DMS153 treated with DMSO at 0.1 percent for 48 hours (cell line): ENCODE results near the gene GCHFR.

Source experiments
- DNase-seq: peaks from one replicate; lab custom pipeline; 2025; ENCODE audit not compliant: unreplicated experiment; lab: John Stamatoyannopoulos, UW

Gene GCHFR

GRCh38 chr15:40775740-40776536 lies 12.1 kb downstream of the GCHFR start:
- DNase-seq = no peak

DNA sequence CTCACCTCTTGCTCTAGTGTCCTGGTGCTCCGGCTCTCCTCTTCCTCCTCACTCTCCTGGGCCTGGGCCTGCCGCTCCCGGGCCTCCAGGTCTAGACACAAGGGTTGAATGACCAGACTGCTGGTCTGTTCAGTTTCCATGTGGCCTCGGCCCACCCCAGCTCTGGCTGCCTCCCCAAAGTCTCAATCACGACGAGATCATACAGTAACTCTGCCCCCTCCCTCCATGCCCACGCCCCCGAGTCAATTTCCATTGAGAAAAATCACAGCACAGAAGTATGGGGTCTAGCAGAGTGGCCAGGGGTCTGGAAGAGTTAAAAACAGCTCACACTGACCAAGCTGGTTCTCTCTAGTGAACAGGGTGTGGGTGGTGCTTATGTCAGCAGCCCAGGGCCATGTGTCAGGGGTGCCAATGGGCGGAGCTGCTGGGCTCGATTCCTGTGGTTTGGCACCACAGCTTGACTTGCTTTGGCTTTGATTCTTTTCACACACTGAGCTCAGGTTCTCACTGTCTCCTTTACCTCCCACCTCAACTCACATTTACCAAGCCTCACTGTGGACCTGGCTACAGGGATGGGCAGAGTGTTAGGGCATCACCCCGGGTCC lies 12.8 kb downstream of the GCHFR start:
- DNase-seq = no peak

- no peak for DNase-seq
Observed at GRCh38 chr15:40782609-40783227, 18.9 kb downstream of the GCHFR start.

DNA sequence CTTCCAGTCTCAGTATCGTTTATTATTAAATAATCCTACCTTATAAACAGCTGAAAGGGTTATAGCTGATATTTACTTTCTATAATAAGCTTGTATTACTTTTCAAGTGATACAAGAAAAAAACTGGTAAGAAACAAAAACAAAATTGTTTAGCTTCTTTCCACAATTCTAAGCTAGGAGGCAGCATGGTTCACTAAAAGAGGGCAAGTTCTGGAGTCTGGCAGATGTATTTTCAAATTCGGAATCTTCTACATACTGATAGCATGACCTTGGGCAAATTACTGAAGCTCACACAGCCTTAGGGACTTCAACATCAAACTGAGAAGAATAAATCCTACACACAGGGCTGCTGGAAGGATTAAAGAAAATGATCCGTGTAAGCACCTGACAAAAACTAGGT lies 21.3 kb downstream of the GCHFR start:
- no peak for DNase-seq

- no peak for DNase-seq
Observed at GRCh38 chr15:40785814-40786213, 21.9 kb downstream of the GCHFR start.

- DNase-seq = peak; percentile 80
Observed at GRCh38 chr15:40787344-40787841, 23.5 kb downstream of the GCHFR start.

- DNase-seq = no peak
Observed at GRCh38 chr15:40787991-40788390, 24.1 kb downstream of the GCHFR start.

DNA sequence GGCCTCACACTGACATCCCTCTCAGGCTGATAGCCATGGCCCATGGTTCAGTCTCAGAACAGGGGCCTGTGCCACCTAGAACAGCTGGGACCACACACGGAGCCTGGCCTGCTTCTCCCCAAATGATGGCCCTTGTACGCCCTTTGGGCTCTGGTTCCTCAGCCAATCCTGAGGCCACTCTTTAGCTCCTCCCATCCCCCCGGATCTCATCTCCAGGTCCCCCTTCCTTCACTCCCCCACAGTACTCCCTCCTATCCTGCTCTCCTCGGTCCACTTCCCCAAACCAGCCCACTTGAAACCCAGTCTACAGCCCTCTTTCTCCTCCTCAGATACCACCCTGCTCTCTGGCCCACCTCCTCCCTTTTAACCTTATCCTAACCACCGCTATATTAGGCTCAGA lies 25.3 kb downstream of the GCHFR start:
- DNase-seq = no peak

DNA sequence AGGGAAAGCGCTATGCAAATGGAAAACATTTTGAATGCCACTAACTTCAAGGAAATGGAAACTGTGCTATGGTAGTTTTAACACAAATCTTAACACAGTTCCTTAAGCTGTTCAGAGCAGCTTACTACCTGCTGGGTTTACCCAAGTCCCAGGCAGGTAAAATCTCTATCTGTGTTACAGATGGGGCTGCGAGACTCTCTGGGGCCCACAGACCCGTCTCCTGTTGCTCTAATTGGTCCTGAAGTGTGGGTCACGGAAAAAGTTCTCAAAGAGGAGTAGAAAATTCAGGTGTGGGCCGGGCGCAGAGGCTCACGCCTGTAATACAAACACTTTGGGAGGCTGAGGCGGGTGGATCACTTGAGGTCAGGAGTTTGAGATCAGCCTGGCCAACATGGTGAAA lies 26.1 kb downstream of the GCHFR start:
- DNase-seq = no peak

DNA sequence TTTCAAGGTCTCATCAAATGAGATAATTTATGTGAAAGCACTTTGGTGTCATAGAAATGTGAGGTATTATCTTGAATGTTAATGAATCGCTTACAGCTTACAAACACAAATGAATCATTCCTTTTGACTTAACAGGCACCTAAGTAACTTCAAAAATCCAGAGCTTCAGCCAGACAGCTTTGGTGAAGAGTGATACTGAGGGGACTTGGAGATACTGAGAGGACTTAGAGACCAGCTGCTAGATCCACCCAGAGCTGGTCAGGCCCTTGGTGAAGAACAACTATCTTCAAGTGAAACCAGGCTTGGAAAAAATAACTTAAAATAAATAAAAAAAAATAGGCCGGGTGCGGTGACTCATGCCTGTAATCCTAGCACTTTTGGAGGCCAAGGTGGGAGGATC lies 26.9 kb downstream of the GCHFR start:
- DNase-seq = no peak

- no peak for DNase-seq
Observed at GRCh38 chr15:40792394-40792793, 28.5 kb downstream of the GCHFR start.

- peak; percentile 2 for DNase-seq
Observed at GRCh38 chr15:40793216-40793989, 29.5 kb downstream of the GCHFR start.

- DNase-seq = no peak
Observed at GRCh38 chr15:40796041-40796440, 32.2 kb downstream of the GCHFR start.

GRCh38 chr15:40796512-40796911 lies 32.6 kb downstream of the GCHFR start:
- DNase-seq = no peak

GRCh38 chr15:40799523-40799922 lies 35.7 kb downstream of the GCHFR start:
- DNase-seq = no peak

DNA sequence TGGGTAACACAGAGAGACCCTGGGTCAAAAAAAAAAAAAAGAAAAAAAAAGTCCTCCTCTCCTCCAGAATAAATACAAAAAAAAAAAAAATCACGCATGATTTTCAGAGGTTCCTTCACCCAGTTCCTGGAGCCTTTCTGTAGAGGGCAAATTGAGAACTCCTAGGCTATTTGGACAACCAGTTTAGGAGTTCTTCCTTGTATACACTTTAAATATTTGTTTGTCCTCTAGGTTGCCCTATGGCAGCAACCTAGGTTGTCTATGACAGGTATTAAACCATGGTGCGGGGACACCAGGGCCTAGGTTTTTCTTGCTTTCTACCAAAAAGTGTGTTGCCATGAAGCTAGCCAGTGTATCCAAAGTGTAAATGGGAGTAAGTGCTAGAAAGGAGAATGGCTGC lies 39.2 kb downstream of the GCHFR start:
- no peak for DNase-seq

DNA sequence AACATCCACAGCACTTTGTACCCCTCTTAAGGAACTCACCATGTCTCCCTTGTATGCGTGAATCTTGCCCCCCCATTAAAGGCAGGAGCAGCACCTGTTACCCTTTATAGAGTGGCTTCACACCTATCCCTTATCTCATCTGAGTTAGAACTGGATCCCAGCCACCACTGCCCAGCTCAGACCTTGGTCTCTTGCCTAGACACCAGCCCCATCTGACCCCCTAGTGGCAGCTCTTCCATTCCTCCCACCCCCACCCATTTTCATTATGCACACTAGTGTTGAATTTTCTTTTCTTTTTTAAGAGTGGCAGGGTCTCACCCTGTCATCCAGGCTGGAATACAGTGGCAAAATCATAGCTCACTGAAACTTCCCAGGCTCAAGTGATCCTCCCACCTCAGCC lies 39.8 kb downstream of the GCHFR start:
- DNase-seq = no peak

DNA sequence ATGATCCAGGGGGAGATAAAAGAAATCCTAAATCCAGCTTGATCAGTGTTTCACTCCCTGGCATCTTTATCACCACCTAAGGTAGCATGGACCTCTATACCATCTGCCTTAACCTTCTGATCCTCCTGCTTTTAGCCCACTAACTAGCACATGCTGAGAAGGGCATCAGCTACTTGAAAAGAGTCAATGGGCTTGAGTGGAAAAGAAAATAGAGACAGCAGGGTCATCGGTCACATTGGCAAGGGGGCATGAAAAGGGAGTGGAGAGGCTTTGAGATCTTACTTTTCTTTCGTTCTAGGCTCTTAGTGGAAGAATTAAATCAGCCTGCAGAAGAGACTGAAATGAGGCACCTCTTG lies 42.8 kb downstream of the GCHFR start:
- DNase-seq = no peak

DNA sequence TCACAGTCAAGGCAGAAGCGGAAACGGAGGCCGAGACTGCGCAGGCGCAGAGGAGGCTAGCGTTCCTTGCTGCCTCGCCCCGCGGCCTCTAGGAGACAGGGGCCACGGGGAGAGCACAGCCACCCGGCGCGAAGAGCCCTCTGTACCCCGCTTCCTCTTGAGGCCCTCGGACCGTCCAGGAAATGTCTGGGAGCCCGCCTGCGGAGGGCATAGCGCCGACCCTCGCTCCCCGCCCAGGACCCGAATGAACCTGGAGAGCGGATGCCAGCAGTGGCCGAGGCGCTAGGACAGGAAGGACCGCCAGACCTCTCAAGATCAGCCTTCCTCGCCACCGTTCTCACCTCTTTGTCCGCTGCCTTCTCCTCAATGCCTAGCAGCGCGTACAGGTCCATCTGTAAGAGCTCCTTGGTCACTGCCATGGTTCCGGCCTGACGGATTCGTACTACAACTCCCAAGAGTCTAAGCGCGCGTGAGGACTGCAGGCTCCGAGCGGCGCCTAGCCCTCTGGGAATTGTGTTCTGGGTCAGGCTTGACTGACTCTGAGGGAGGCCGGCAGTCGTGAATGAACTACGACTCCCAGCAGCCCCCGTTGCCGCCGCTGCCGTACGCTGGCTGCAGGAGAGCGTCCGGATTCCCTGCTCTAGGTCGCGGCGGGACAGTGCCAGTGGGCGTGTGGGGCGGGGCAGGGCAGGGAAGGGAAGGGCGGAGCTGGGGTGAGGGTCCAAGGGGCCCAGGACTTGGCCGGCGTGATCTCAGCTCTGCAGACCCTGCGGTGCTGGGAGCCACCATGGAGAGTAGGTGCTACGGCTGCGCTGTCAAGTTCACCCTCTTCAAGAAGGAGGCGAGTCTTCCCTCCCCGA lies 43.4 kb downstream of the GCHFR start, which contains the start of the genes DNAJC17 and ZFYVE19:
TSS of gene DNAJC17 (minus strand) at position 446 of the 860 bp plus-strand sequence. CDS start at position 419, 27 bp downstream.
TSS of gene ZFYVE19 (plus strand) at position 62 of the 860 bp plus-strand sequence. CDS start at position 563, 501 bp downstream.
- peak; percentile 80 for DNase-seq

- no peak for DNase-seq
Observed at GRCh38 chr15:40807888-40808461, 44.1 kb downstream of the GCHFR start.
